Activated CD8-positive, alpha-beta memory T cell treated with anti-CD3 and anti-CD28 coated beads, Interleukin-2, amount 10 ng/mL, durations not matched to agents 7 days and 5 days (primary cell): ENCODE measurements around the gene HDAC10. TPM values are rescaled to one million over a fixed set of nuclear protein-coding genes. Genes with fewer than 3 reads are reported as not detected.
A peak's percentile ranks its signal among the peaks of the same experiment; 100 is the strongest.

Source experiments
- ATAC-seq: fragments of 150-1000 bp; cut with Tn5 transposase; one replicate; pipeline ENCODE4 v1.10.0; 2021; ENCODE audit warnings: moderate library complexity
- CTCF ChIA-PET: fragments of 350-600 bp; sonication (Branson Sonifier 250); formaldehyde crosslinking; loops from one replicate; lab custom pipeline; 2021; ENCODE audit warnings: antibody characterized with exemption; lab: Charles Lee
- DNase-seq: peaks from one replicate; pipeline ENCODE4 v3.0.0-alpha.2; 2020
- H3K27ac Mint-ChIP-seq: one replicate; pipeline ENCODE4 v1.8.0; 2021; ENCODE audit warnings: mild to moderate bottlenecking, mixed read lengths
- H3K27me3 Mint-ChIP-seq: one replicate; pipeline ENCODE4 v1.8.0; 2021; ENCODE audit warnings: mixed read lengths
- H3K36me3 Mint-ChIP-seq: one replicate; pipeline ENCODE4 v1.8.0; 2021; ENCODE audit warnings: mild to moderate bottlenecking, mixed read lengths
- H3K4me1 Mint-ChIP-seq: one replicate; pipeline ENCODE4 v1.8.0; 2021; ENCODE audit warnings: mixed read lengths
- H3K4me3 Mint-ChIP-seq: one replicate; pipeline ENCODE4 v1.8.0; 2021; ENCODE audit warnings: mild to moderate bottlenecking, moderate library complexity, mixed read lengths
- H3K9me3 Mint-ChIP-seq: one replicate; pipeline ENCODE4 v1.8.0; 2022; ENCODE audit warnings: low read depth, mixed read lengths
- total RNA-seq, 2 experiments: library from RNA; stranded (reverse); gene quantifications; one replicate each; pipeline ENCODE4 v1.2.3, GENCODE V29; 2021

The HDAC10 gene
- total RNA-seq, 2 experiments from 2014 or later = 75.2 to 96.3 TPM

DNA sequence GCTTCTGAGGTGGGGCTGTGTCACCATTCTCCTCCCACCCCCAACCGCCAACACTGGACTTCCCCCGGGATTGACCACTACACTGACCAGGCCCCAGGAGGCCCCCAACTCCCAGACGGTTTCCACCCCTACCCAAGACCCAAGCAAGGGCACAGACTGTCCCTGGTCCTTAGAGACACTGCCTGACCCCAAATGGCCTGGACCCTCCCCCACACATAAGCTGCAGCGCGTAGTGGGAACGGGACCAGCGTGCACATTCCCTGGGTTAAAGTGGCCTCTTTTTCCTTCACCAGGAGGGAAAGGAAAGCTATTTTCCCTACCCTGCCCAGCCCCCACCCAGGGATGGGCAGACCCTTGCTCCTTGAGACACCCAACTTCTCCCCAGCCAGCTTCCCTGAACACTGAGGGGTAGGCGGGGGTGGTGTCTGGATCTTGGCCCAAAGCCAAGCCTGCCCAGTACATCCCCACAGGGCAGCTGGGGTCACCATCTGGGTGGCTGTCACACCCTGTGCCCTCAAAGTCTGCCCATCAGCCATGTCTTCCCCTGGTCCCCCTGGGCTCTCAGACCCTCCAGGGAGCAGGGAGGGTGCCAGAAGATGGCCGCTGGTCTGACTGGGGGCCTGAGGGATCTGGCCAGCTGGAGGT is 12.0 kb upstream of the HDAC10 start:
- no peak overlapping the region for H3K4me3 Mint-ChIP-seq
- no peaks in the 10 kb centered on the region for H3K9me3 Mint-ChIP-seq
- H3K27me3 Mint-ChIP-seq = peaks cover 6% of the 10 kb centered on the region
- CTCF ChIA-PET = interaction anchor here (1.4 to 2.1 kb wide), 5 partner anchors 10 to 358 kb away, joined by 3 to 6 read pairs (median 4); no protein-coding TSS in a partner anchor
- peaks cover 8% of the 10 kb centered on the region for H3K4me1 Mint-ChIP-seq
- H3K36me3 Mint-ChIP-seq = no peaks in the 10 kb centered on the region
- DNase-seq (no peak), ATAC-seq (no peak)
- no peak overlapping the region for H3K27ac Mint-ChIP-seq

DNA sequence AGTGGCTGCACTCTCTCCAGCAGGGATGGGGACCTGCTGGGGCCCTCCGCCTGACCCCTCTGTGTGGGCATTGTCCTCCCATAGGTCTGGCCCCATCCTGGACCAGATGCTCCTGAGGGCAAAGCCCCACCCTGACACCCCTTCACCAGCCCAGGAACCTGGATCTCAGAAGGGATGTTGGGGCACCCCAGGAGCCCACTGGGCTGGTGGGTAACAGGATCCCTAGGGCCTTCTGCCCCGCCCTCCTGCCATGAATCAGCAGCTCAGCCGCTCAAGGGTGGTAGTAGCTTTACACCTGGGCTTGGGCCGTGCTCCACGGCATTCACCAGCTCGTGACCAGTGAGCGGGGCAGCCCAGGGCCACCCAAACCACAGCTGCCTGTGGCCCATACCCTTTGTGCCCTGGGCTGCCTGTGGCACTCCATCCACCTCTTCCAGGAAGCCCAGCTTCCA is 11.4 kb upstream of the HDAC10 start:
- peaks cover 6% of the 10 kb centered on the region for H3K27me3 Mint-ChIP-seq
- DNase-seq (no peak), ATAC-seq (no peak)
- no peaks in the 10 kb centered on the region for H3K36me3 Mint-ChIP-seq
- peaks cover 6% of the 10 kb centered on the region for H3K4me1 Mint-ChIP-seq
- peak overlapping the region; percentile 46 for H3K4me3 Mint-ChIP-seq
- CTCF ChIA-PET = interaction anchor here (0.8 to 2.1 kb wide), 8 partner anchors 10 to 358 kb away, joined by 3 to 8 read pairs (median 4); no protein-coding TSS in a partner anchor
- no peak overlapping the region for H3K27ac Mint-ChIP-seq
- H3K9me3 Mint-ChIP-seq = no peaks in the 10 kb centered on the region

DNA sequence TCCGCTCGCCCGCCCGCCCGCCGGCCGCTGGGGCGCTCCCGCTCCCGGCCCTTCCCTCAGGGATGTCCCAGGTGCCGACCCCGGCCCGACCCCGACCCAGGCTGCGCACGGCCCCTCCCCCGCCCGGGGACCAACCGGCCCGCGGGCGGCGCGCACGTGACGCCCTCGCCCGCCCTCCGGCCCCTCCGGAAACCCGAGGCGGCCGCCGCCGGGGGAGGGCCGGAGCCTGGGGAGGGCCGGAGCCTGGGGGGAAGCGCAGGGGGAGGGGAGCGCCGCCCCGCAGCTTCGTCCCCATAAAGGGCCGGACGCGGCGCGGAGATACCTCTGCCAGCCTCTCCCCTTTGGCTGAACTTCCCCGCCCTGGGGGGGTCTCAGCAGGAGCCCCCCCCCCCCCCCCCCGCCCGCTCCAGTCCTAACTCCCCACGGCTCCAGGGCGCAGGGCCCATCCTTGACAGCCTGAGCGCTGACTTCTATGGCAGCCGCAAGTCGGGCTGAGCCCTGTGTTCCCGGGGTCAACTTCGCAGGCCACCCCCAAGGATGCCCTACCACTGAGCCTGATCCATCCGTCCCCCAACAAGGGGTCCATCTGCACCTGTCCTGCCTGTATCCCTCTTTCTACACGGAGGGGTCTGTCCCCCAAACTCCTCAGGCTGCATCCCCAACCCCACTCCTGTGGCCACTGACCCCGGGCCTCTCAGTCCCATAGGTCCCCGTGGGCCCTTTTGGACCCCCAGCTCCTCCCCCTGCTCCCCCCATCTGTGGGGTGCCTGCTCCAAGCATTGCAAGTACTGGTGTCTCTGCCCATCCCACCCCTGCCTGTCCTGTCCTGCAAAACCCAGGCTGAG is 10.8 kb upstream of the HDAC10 start, which contains the start of gene MAPK12:
MAPK12 (minus strand) TSS at position 69 of the 845 bp plus-strand sequence. CDS start 174 bp downstream, outside the sequence.
- Mint-ChIP-seq H3K27ac (no peak within 1 kb of the TSS), H3K9me3 (no peaks in the 10 kb centered on the region), H3K27me3 (peaks cover 6% of the 10 kb centered on the region), H3K36me3 (no peaks in the 10 kb centered on the region), H3K4me3 (peak within 1 kb of the TSS; percentile 46), H3K4me1 (peaks cover 6% of the 10 kb centered on the region)
- no peak for DNase-seq
- ATAC-seq = peak; percentile 21
- CTCF ChIA-PET = interaction anchor here (0.8 to 2.1 kb wide), 8 partner anchors 9 to 359 kb away, joined by 3 to 8 read pairs (median 4); partner anchors contain the start of gene HDAC10

DNA sequence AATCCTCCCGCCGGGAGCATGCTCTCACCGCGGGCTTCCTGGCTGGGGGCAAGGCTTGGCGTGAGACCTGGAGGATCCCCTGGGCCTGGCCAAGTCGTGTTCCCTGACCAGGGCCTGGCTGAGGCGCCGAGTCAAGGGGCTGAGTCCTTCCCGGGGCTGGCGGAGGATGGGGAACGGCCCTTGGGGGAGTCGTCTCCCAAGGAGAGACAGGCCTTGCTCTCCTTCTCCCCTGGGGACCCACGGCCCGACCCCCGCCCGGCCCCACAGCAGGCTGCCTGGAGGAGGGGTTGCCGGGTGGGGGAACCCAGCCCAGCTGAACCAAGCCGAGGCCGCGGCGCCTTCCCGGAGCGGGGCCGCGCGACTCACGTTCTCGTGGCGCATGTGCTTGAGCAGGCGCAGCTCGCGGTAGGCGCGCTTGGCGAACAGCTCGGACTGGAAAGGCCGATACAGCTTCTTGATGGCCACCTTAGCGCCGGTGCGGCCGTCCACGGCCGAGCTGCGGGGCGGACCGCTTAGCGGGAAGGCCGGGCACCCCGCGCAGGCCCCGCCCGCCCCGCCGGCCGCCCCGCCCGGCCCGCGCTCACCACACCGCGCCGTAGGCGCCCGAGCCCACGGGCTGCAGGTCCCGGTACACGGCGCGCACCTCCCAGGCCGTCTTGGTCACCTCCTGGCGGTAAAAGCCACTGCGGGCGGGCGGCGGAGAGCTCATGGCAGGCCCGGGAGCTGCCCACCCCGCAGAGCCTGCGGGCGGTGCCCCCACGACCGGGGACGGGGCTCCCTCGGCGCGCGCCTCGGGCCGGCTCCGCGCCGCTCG is 9.9 kb upstream of the HDAC10 start:
- no peaks in the 10 kb centered on the region for H3K36me3 Mint-ChIP-seq
- peaks cover 6% of the 10 kb centered on the region for H3K4me1 Mint-ChIP-seq
- no peak overlapping the region for H3K27ac Mint-ChIP-seq
- DNase-seq (no peak), ATAC-seq (peak; percentile 55)
- no peaks in the 10 kb centered on the region for H3K9me3 Mint-ChIP-seq
- CTCF ChIA-PET = interaction anchor here (1.3 to 2.1 kb wide), 3 partner anchors 10 to 81 kb away, joined by 4 to 8 read pairs (median 5); partner anchors contain the start of gene HDAC10
- H3K4me3 Mint-ChIP-seq = peak overlapping the region; percentile 20
- peaks cover 6% of the 10 kb centered on the region for H3K27me3 Mint-ChIP-seq

DNA sequence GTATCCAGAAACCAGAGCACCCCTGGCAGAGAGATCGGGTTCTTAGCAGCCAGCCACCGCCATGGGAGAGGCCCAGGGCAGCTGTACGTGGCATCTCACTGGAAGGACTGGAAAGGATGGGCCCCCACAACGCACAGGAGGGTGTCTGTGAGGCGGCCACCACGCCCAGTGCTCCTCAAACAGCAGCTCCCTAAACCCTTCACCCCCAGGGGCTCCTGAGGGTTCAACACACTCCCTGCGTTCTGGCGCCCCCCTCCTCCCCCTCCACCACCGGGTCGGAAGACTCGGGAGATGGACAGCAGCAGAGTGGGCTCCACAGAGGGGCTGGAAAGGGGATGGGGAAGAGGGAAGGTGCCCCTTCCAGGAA is 9.4 kb upstream of the HDAC10 start:
- H3K27me3 Mint-ChIP-seq = peaks cover 6% of the 10 kb centered on the region
- no peak overlapping the region for H3K27ac Mint-ChIP-seq
- ATAC-seq = no peak
- H3K9me3 Mint-ChIP-seq = no peaks in the 10 kb centered on the region
- H3K4me3 Mint-ChIP-seq = peak overlapping the region; percentile 20
- H3K36me3 Mint-ChIP-seq = no peaks in the 10 kb centered on the region
- DNase-seq = no peak
- CTCF ChIA-PET = interaction anchor here (1.9 kb wide), 1 partner anchor 15 kb away, joined by 8 read pairs; no protein-coding TSS in a partner anchor
- H3K4me1 Mint-ChIP-seq = peaks cover 6% of the 10 kb centered on the region

DNA sequence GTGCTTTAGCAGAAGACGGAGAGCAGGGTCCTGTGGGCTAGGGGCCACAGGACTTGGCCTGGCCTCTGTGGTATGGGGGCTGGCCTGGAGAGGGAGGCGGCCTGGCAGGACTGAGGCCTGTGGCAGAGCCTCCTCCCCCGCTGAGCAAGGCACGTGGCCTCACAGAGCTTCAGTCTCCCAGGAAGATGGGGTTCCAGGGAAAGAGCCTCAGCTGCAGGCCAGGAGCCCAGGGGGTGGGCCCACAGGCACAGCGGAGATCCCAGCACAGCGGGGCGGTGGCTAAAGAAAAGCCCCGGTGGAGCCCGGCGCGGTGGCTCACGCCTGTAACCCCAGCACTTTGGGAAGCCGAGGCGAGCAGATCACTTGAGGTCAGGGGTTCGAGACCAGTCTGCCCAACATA is 8.2 kb upstream of the HDAC10 start:
- Mint-ChIP-seq H3K9me3 (no peaks in the 10 kb centered on the region), H3K36me3 (no peaks in the 10 kb centered on the region), H3K27me3 (peaks cover 6% of the 10 kb centered on the region), H3K4me3 (no peak overlapping the region), H3K4me1 (peaks cover 6% of the 10 kb centered on the region), H3K27ac (no peak overlapping the region)
- CTCF ChIA-PET = interaction anchor here (1.2 to 1.5 kb wide), 2 partner anchors 13 to 239 kb away, joined by 5 read pairs; no protein-coding TSS in a partner anchor
- DNase-seq = no peak
- no peak for ATAC-seq

DNA sequence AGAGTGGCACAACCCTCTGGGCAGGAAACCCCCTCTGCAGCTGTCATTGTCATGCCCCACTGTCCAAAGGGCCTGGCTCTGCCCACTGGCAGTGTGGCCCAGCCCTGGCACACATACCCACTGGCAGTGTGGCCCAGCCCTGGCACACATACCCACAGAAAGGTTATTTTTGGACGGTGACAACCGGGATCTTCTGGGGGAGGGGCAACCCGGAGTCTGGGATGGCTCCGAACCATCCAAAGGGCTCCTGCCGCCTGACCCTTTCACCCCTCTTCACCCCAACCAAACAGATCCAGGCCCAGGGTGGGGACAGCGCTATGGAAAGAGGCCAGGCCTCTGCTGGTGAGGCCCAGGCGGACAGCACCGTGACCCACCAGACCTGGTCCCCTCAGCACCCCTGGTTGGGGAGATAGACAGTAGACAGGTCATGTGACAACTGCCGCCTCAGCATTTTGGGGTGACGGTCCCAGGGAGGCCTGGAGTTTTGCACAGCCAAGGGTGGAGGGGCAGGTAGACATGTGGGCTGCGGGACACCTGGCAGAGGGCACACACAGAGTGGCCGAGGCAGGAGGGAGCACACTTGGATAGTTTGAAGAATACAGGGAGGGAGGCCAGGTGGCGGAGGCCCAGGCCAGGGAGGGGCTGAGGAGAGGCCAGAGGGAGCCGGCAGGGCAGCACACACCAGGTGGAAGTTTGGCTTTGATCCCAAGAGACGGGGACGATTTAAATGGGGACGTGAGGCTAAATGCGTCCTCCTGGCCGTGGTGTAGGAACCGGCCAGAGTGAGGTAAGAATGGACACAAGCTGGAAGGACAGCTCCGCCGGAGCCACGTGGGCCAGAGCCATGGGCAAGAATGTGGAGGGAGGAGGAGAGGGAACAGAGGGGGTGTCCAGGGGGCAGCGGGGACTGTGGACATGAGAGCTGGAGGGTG is 7.6 kb upstream of the HDAC10 start:
- Mint-ChIP-seq H3K9me3 (no peaks in the 10 kb centered on the region), H3K27me3 (peaks cover 6% of the 10 kb centered on the region), H3K27ac (no peak overlapping the region), H3K36me3 (no peaks in the 10 kb centered on the region), H3K4me3 (no peak overlapping the region), H3K4me1 (peaks cover 6% of the 10 kb centered on the region)
- CTCF ChIA-PET = interaction anchor here (1.2 to 1.5 kb wide), 2 partner anchors 14 to 239 kb away, joined by 5 read pairs; no protein-coding TSS in a partner anchor
- no peak for DNase-seq
- ATAC-seq = no peak

DNA sequence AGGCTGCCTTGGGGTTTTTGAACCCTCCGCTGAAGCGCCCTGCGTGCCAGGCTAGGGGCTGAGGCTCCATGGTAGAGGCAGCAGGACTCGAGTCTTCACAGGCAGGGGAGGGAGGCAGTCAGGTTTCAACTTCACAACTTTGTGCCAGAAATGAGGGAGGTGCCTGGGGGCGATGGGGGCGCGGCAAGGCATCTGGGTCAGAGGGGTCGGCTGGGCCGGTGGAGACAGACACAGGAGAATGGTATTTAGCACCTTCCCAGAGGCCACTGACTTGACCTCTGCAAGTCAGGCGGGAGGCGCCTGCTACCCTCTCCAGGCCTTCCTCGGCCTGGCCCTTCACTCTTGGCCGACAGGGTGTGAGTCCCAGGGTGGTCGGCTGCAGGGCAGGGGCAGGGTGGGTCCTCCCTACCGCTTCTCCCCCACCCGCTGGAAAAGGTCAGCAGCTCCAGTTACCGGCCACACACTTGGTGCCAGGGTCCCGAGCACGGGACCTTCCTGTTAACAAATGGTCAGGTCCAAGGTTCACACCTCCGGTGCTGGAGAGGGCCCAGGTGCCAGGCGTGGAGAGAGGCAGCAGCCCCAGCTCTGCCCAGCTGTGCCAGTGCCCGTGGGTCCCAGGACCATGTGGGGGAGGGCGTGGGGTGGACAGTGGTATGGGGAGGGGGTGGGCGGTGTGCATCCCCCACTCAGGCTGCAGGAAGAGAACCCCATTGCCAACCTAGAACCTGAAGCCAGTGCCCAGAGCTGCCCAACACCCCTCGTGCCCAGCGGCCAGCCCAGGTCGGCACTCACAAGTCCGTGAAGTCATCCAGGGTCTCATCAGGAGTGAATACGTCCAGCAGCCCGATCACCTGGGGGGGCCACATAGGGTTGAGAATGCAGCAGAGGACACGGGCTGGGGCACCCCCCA is 6.6 kb upstream of the HDAC10 start:
- H3K27me3 Mint-ChIP-seq = peaks cover 6% of the 10 kb centered on the region
- ATAC-seq (no peak), DNase-seq (no peak)
- H3K9me3 Mint-ChIP-seq = no peaks in the 10 kb centered on the region
- H3K4me1 Mint-ChIP-seq = peaks cover 6% of the 10 kb centered on the region
- H3K27ac Mint-ChIP-seq = no peak overlapping the region
- CTCF ChIA-PET = no interaction called here
- H3K36me3 Mint-ChIP-seq = no peaks in the 10 kb centered on the region
- H3K4me3 Mint-ChIP-seq = no peak overlapping the region

DNA sequence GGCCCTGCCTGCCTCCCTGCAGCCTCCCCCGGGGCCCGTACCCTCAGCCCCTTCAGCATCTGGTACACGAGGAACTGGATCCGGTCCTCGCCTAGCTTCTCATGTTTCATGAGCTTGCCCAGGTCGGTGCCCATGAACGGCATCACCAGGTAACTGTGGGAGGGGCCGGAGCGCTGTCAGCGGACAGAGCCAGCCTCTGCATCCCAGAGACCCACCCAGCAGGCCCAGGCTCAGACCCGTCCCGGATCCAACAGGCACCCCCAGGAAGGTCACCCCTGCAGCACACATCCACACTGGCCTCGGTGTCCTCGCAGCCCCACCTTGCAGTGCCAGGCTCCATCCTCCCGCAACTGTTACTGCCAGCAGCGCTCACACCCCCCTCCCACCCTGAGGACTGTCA is 6.0 kb upstream of the HDAC10 start:
- no peaks in the 10 kb centered on the region for H3K36me3 Mint-ChIP-seq
- H3K4me3 Mint-ChIP-seq = no peak overlapping the region
- ATAC-seq (no peak), DNase-seq (no peak)
- peaks cover 2% of the 10 kb centered on the region for H3K4me1 Mint-ChIP-seq
- peaks cover 1% of the 10 kb centered on the region for H3K27me3 Mint-ChIP-seq
- CTCF ChIA-PET = no interaction called here
- H3K9me3 Mint-ChIP-seq = no peaks in the 10 kb centered on the region
- no peak overlapping the region for H3K27ac Mint-ChIP-seq

DNA sequence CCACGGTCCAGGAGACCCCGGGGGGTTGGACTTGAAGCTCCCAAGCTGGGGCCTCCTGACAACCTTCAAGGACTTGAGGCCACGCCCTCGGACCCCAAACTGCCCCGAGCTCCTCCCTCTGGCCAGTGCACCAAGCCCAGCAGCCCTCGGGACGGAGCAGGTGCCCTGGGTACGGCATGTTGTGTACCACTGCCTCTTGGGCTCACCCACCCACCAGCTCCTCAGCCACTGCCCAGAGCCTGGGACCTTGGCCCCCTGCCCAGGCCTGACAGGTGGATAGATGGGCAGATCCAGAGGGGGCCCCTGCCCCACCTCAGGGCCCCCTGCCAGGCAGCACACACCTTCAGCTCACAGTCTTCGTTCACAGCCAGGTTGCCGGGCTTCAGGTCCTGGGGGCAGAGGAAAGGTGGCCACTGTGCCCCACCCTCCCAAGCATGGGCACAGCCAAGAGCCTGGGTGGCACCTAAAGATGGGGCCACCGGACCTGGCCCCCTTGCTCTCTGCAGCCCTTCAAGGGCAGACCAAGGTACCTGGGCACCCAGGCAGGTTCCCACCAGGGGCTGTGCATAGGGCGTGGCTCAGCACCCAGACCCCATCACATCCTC is 5.3 kb upstream of the HDAC10 start:
- Mint-ChIP-seq H3K9me3 (no peaks in the 10 kb centered on the region), H3K4me3 (no peak overlapping the region), H3K4me1 (no peaks in the 10 kb centered on the region), H3K27me3 (no peaks in the 10 kb centered on the region), H3K36me3 (no peaks in the 10 kb centered on the region), H3K27ac (no peak overlapping the region)
- ATAC-seq (no peak), DNase-seq (no peak)
- CTCF ChIA-PET = interaction anchor here (1.4 kb wide), 1 partner anchor 9 kb away, joined by 3 read pairs; no protein-coding TSS in a partner anchor

DNA sequence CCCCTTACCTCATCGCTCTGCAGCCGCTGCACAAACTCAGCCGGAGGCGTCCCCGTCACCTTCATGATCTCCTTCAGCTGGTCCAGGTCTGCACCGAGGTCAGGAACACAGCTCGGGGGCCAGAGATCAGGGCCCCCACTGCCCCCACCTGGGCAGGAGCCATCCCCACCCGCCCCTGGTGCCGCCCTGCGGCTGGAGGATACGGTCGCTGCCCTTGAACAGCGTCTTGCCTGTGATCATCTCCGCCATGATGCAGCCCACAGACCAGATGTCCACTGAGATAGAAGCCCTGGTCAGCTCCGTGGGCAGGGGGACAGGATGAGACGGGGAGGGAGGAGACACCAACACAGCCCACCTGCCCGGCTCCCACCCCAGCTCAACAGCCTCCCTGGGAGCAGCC is 4.5 kb upstream of the HDAC10 start:
- DNase-seq (no peak), ATAC-seq (no peak)
- H3K27ac Mint-ChIP-seq = no peak overlapping the region
- no peaks in the 10 kb centered on the region for H3K27me3 Mint-ChIP-seq
- CTCF ChIA-PET = interaction anchor here (1.4 kb wide), 1 partner anchor 8 kb away, joined by 3 read pairs; no protein-coding TSS in a partner anchor
- H3K4me3 Mint-ChIP-seq = no peak overlapping the region
- no peaks in the 10 kb centered on the region for H3K9me3 Mint-ChIP-seq
- H3K36me3 Mint-ChIP-seq = no peaks in the 10 kb centered on the region
- peaks cover 2% of the 10 kb centered on the region for H3K4me1 Mint-ChIP-seq
